Measurements from ENCODE around the gene ZDHHC5. TPM values are rescaled to one million over a fixed set of nuclear protein-coding genes. Genes with fewer than 3 reads are reported as not detected.
"Not testable (repeated sequence)": the region's sequence is repeated elsewhere in the genome, so short reads cannot be mapped to it uniquely, and the experiment has no call there.

Gene ZDHHC5
- total RNA-seq, 1 experiment from 2014 or later, result 51.6 TPM

GRCh38 chr11:57713835-57714234 is 45.9 kb downstream of the ZDHHC5 start (continued):
- TF ChIP-seq, protein P1, sequence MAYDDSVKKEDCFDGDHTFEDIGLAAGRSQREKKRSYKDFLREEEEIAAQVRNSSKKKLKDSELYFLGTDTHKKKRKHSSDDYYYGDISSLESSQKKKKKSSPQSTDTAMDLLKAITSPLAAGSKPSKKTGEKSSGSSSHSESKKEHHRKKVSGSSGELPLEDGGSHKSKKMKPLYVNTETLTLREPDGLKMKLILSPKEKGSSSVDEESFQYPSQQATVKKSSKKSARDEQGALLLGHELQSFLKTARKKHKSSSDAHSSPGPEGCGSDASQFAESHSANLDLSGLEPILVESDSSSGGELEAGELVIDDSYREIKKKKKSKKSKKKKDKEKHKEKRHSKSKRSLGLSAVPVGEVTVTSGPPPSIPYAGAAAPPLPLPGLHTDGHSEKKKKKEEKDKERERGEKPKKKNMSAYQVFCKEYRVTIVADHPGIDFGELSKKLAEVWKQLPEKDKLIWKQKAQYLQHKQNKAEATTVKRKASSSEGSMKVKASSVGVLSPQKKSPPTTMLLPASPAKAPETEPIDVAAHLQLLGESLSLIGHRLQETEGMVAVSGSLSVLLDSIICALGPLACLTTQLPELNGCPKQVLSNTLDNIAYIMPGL (CRISPR knock-in tag; IDR thresholded peaks at IDR 0.05), result no peak
- TF ChIP-seq IRF2 (CRISPR knock-in tag; IDR thresholded peaks at IDR 0.05; ENCODE audit: borderline replicate concordance, low read depth), result no peak
- TF ChIP-seq, protein P2, sequence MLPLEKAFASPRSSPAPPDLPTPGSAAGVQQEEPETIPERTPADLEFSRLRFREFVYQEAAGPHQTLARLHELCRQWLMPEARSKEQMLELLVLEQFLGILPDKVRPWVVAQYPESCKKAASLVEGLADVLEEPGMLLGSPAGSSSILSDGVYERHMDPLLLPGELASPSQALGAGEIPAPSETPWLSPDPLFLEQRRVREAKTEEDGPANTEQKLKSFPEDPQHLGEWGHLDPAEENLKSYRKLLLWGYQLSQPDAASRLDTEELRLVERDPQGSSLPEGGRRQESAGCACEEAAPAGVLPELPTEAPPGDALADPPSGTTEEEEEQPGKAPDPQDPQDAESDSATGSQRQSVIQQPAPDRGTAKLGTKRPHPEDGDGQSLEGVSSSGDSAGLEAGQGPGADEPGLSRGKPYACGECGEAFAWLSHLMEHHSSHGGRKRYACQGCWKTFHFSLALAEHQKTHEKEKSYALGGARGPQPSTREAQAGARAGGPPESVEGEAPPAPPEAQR (CRISPR knock-in tag; IDR thresholded peaks at IDR 0.05), result no peak
- TF ChIP-seq ZNF532 (CRISPR knock-in tag; IDR thresholded peaks at IDR 0.05; ENCODE audit: borderline replicate concordance), result no peak
- no peak for TF ChIP-seq SMAD4 (CRISPR knock-in tag; IDR thresholded peaks at IDR 0.05)
- TF ChIP-seq ZNF281 (CRISPR knock-in tag; IDR thresholded peaks at IDR 0.05), result no peak
- TF ChIP-seq, protein P3, sequence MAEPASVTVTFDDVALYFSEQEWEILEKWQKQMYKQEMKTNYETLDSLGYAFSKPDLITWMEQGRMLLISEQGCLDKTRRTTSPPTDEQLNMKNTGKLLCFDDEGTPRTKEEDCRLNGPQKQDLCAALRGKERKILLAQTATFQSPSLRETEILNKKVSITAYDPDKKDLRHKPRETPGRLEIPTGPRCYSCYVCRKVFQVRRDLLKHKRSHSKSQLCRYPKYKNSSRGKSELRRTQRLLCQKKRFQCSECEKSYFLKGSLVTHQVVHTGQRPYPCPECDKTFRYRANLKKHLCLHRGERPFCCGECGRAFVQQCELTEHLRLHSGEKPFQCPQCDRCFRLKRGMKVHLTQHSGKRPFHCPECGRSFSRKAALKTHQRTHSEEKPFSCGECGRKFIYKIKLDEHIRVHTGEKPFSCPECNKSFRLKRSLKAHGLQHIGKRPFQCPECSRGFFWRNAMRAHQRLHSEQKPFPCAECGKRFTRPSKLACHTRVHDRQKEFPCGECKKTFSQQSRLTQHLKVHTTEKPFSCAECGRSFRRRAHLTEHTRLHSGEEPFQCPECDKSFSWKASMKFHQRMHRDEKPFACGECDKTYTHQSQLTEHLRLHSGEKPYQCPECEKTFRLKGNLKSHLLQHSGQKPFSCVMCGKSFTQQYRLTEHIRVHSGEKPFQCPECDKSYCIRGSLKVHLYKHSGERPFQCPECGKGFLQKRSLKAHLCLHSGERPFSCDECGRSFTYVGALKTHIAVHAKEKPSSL (CRISPR knock-in tag; conservative IDR thresholded peaks at IDR 0.05), result no peak
- TF ChIP-seq HMGA2 (CRISPR knock-in tag; IDR thresholded peaks at IDR 0.05), result no peak
- no peak for TF ChIP-seq NR1H2 (CRISPR knock-in tag; IDR thresholded peaks at IDR 0.05)
- TF ChIP-seq GABPB1 (CRISPR knock-in tag; IDR thresholded peaks at IDR 0.05), result no peak

DNA sequence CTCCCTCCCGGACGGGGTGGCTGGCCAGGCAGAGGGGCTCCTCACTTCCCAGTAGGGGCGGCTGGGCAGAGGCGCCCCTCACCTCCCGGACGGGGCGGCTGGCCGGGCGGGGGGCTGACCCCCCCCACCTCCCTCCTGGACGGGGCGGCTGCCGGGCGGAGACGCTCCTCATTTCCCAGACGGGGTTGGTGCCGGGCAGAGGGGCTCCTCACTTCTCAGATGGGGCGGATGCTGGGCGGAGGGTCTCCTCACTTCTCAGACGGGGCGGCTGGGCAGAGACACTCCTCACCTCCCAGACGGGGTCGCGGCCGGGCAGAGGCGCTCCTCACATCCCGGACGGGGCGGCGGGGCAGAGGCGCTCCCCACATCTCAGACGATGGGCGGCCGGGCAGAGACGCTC is 48.8 kb downstream of the ZDHHC5 start:
- Mint-ChIP-seq H3K4me1 (peaks cover 12% of the 10 kb centered on the region), H3K36me3 (peaks cover 44% of the 10 kb centered on the region)
- H3K27ac Mint-ChIP-seq; H3K9me3 Mint-ChIP-seq; CTCF ChIA-PET; DNase-seq (ENCODE audit: low spot score); H3K4me3 Mint-ChIP-seq; ATAC-seq; H3K27me3 Mint-ChIP-seq (ENCODE audit: low read depth); POLR2A ChIA-PET: not testable (repeated sequence)

GRCh38 chr11:57727185-57727584 is 59.3 kb downstream of the ZDHHC5 start:
- Mint-ChIP-seq H3K4me1 (peaks cover 34% of the 10 kb centered on the region), H3K36me3 (peaks cover 7% of the 10 kb centered on the region; the same call in 1 of the 2 replicates), H3K4me3 (no peak overlapping the region), H3K27me3 (ENCODE audit: low read depth) (no peaks in the 10 kb centered on the region), H3K27ac (peak overlapping the region; percentile 95), H3K9me3 (no peaks in the 10 kb centered on the region)
- ChIA-PET POLR2A (no interaction called here), CTCF (interaction anchor here (0.9 to 2.9 kb wide), 2 partner anchors 64 to 73 kb away, joined by 3 to 15 read pairs; no protein-coding TSS in a partner anchor)
- ATAC-seq (no peak), DNase-seq (ENCODE audit: low spot score) (no peak)
- TF ChIP-seq NR1H2 (CRISPR knock-in tag; IDR thresholded peaks at IDR 0.05) (no peak), JUN (CRISPR knock-in tag; IDR thresholded peaks at IDR 0.05) (no peak), CREB1 (CRISPR knock-in tag; IDR thresholded peaks at IDR 0.05) (no peak), USF2 (CRISPR knock-in tag; IDR thresholded peaks at IDR 0.05) (no peak), OVOL2 (CRISPR knock-in tag; IDR thresholded peaks at IDR 0.05; ENCODE audit: borderline replicate concordance) (no peak), SOX15 (CRISPR knock-in tag; IDR thresholded peaks at IDR 0.05) (no peak)
- TF ChIP-seq, protein P3 (CRISPR knock-in tag; conservative IDR thresholded peaks at IDR 0.05), result no peak
- TF ChIP-seq, protein P4, sequence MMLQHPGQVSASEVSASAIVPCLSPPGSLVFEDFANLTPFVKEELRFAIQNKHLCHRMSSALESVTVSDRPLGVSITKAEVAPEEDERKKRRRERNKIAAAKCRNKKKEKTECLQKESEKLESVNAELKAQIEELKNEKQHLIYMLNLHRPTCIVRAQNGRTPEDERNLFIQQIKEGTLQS (CRISPR knock-in tag; conservative IDR thresholded peaks at IDR 0.05), result no peak

All from WTC11 (cell line).